EH (cell line): Measurements from ENCODE around the gene RPS16.
"Not testable (repeated sequence)": the region's sequence is repeated elsewhere in the genome, so short reads cannot be mapped to it uniquely, and the experiment has no call there.

Experiments used
- DNase-seq: peaks from one replicate; pipeline ENCODE4 v3.0.0-alpha.2; 2015; ENCODE audit warnings: low read depth

The RPS16 gene

GRCh38 chr19:39435499-39436349, at the start of gene RPS16:
Gene RPS16 (minus strand): TSS chr19:39435949. CDS start chr19:39435895, 54 bp downstream.
- DNase-seq: peak; percentile 98

DNA sequence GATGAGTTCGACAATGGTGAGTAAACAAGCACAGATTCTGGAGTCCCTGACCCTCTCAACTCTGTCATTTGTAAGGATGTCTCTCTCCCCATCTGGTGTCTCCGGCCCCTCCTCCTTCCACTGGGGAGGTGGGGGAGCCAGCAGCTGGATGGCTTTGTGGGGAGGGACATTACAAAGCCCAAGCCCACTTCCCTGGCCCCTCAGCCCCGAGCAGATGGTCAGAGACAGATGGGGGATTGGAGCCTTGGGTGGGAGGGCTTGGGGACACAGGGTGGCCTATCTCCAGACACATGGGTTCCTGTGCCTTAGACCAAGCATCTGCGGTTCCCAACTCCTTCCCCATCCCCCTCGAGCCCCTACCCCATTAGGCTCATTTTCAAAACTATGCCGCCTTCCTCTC, 47.4 kb upstream of the RPS16 start:
- no peak for DNase-seq

DNA sequence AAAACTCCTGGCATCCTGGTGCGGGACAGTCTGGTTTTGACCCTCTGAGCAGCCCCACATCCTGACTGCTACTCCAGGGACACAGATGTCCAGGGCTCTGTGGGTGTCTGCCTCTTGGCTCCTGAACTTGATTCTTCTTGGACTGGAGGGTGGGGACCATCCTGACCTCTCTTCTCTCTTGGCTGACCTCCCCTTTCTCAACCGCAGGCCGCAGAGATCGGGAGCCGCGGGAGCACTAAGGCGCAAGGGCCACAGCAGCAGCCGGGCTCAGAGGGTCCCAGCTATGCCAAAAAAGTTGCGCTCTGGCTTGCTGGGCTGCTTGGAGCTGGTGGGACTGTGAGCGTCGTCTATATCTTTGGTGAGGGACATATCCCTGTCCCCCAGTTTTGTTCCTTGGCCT, 45.9 kb upstream of the RPS16 start:
- no peak for DNase-seq

DNA sequence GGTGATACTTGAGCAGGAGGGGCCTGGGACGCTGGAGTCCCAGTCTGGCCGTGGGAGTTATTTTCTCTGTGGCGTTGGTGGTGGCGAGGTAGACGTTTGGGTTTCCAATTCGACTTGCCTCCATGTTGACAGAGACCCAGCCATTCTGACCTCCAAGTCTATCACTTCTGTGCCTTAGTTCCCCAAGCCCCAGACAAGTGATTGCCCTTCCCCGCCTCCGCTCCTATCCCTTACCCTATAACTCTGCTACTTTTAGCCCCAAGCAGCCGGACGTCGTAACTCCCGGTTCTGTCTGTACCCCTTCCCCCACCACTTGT, 45.4 kb upstream of the RPS16 start:
- peak; percentile 10 for DNase-seq

GRCh38 chr19:39480337-39481228, 44.8 kb upstream of the RPS16 start, which contains the start of gene TIMM50:
Gene TIMM50 (plus strand): TSS chr19:39480838. CDS start chr19:39480854, 16 bp downstream.
- DNase-seq: peak; percentile 95

DNA sequence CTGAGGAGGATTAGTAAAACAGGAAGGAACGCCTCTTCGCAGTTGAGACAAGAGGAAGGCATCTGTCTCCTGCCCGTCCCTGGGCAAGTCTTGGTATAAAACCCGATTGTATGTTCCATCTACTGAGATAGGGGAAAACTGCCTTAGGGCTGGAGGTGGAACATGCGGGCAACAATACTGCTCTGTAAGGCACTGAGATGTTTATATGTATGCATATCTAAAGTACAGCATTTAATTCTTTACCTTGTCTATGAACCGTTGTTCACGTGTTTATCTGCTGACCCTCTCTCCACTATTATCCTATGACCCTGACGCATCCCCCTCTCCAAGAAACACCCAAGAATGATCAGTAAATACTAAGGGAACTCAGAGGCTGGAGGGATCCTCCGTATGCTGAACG, 44.2 kb upstream of the RPS16 start:
- no peak for DNase-seq

DNA sequence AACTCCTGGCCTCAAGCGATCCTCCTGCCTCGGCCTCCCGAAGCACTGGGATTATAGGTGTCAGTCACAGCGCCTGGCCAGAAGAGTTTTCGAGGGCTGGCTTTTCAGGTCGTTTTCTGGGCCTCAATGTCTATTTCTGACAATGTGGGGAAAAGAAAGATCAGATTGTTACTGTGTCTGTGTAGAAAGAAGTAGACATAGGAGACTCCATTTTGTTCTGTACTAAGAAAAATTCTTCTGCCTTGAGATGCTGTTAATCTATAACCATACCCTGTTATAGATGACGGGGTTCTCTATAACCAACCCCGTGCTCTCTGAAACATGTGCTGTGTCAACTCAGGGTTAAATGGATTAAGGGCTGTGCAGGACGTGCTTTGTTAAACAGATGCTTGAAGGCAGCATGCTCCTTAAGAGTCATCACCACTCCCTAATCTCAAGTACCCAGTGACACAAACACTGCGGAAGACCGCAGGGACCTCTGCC, 43.6 kb upstream of the RPS16 start:
- DNase-seq: not testable (repeated sequence)

GRCh38 chr19:39475748-39476147, 40.0 kb upstream of the RPS16 start:
- DNase-seq: no peak

GRCh38 chr19:39474139-39474620, 38.4 kb upstream of the RPS16 start:
- peak; percentile 36 for DNase-seq

GRCh38 chr19:39473443-39473960, 37.8 kb upstream of the RPS16 start:
- no peak for DNase-seq

- no peak for DNase-seq
Observed at GRCh38 chr19:39472746-39473442, 37.1 kb upstream of the RPS16 start.

DNA sequence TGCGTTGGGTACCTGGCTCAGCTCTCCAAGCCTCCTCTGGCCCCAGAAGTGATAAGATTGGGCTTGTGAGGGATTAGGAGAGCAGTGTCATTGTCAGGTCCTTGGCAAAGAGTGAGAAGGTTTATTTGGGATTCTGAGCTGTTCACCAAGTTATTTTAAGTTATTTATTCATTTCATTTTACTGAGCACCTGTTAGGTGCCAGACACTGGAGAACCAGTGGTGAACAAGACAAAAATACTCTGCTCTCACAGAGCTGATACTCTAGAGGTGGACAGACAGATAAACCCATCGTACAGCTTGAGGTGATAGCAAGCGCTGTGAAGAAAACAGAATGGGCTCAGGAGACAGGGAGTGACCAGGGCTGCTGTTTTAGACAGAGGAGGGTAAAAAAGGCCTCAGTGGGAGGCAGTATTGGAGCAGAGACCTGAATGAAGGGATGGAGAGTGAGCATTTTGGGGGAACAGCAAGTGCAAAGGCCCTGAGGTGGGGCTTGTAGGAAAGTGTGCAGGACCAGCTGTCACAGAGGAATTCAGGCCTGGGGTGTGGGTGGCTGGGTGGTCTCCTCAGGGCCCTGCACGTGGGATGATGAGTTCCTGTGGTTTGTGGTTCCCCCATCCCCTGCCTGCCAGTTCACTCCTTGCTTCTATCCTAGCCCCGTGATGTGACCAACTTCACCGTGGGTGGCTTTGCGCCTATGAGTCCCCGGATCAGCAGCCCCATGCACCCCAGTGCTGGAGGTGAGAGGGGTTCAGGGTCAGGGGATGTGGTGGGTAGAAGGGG, 36.2 kb upstream of the RPS16 start:
- DNase-seq: no peak

DNA sequence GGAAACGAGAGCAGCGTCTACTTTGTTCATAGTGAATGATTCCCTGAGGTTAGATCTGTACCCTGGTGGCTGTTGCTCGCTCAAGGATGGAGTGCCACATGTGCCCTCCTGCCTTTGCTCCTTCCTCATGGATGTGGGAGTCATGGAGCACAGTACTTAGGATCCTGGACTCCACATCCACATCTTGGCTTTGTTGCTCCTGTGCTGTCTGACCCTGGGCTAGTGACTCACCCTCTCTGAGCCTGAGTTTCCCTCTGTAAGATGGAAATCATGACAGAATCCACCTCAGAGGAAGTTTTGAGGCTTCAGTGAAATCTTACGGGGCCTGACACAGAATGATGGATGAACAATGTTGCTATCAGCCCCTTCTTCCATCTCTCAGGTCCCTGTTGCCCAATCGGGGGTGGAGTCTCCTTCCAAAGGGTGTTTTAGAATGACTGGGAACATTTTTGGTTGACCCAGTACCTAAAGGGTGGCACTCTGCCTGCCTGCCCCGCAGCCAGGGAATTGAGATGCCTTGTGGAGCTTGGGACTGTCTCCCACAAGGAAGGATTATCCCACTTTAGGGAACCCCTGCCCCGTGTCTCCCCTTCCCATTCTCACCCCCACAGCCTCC, 35.1 kb upstream of the RPS16 start:
- no peak for DNase-seq

DNA sequence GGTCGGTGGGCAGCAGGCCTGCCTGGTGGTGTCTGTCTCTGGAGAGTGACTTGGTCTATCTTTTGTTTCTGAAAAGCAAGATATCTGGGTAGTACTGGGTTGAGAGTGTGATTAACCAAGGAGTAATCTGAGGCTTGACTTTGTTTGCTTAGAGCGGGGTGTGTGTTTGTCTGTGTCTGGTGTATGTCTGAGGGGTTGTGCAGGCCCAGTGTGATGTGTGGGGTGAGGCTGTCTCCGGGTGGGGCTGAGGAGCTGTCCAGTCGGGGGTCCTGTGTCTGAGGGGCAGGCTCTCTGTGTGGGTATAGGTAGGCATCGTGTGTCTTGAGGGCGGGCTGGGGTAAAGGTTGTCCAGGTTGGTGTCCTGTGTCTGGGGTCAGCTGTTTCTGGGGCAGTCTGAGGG, 33.8 kb upstream of the RPS16 start:
- no peak for DNase-seq

DNA sequence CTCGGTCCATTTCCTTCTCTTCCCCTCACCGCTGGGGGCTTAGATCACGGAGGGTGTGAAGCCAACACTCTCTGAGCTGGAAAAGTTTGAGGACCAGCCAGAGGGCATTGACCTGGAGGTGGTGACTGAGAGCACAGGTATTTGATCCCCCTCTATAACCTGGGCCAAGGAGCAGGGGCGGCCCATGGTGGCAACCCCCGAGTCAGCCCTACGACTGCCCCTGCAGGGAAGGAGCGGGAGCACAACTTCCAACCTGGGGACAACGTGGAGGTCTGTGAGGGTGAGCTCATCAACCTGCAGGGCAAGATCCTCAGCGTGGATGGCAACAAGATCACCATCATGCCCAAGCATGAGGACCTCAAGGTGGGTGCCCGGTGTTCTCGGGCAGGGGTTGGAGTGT, 33.3 kb upstream of the RPS16 start:
- DNase-seq: no peak

DNA sequence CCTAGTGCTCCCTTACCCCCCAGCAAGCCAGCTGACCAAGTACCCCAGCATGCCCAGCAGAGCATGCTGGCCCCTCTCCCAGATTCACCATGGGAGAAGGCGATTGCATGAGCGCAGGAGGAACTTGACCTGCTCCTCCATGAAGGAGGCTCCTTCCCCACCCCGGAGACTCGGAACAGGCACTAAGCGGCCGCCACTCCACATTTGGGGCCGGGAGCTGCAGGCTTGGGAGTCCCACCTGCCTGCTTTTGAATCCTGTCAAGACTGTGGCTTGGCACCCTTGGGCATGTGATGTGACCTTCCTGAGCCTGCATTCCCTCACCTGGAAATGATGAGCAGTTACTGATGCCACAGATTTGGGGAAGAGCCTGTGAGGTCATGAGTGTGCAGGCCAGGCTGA, 32.2 kb upstream of the RPS16 start:
- no peak for DNase-seq

- DNase-seq: no peak
Observed at GRCh38 chr19:39465956-39466747, 30.4 kb upstream of the RPS16 start.

GRCh38 chr19:39463403-39463802, 27.7 kb upstream of the RPS16 start:
- no peak for DNase-seq

DNA sequence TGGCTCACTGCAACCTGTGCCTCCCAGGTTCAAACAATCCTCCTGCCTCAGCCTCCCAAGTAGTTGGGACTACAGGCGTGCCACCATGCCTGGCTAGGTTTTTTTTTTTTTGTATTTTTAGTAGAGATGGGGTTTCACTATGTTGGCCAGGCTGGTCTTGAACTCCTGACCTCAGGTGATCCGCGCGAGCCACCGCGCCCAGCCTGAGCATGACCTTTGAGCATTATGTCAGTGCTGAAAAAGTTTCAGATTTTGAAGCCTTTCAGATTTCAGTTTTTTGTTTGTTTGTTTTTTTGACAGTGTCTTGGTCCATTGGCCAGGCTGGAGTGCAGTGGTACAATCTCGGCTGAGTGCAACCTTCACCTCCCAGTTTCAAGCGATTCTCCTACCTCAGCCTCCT, 15.5 kb upstream of the RPS16 start:
- not testable (repeated sequence) for DNase-seq
